Measurements from ENCODE around the gene MYCN.

- TF ChIP-seq CTCF (IDR thresholded peaks at IDR 0.05), result no peak
- no peak for TF ChIP-seq FOXK1 (CRISPR knock-in tag; IDR thresholded peaks at IDR 0.05)
- no peak for TF ChIP-seq ESRRA (CRISPR knock-in tag; IDR thresholded peaks at IDR 0.05; ENCODE audit: borderline replicate concordance)
- TF ChIP-seq JUN (CRISPR knock-in tag; IDR thresholded peaks at IDR 0.05), result no peak
- no peak for TF ChIP-seq CBFB (CRISPR knock-in tag; IDR thresholded peaks at IDR 0.05; ENCODE audit: low read depth)
- no peak for TF ChIP-seq PRDM15 (CRISPR knock-in tag; IDR thresholded peaks at IDR 0.05)
- TF ChIP-seq RELA (CRISPR knock-in tag; IDR thresholded peaks at IDR 0.05; ENCODE audit: borderline replicate concordance), result no peak
- TF ChIP-seq MAX (CRISPR knock-in tag; IDR thresholded peaks at IDR 0.05), result no peak
- no peak for TF ChIP-seq NR3C1 (CRISPR knock-in tag; conservative IDR thresholded peaks at IDR 0.05; ENCODE audit: low read depth)
- no peak for TF ChIP-seq FOXP4 (CRISPR knock-in tag; IDR thresholded peaks at IDR 0.05)
- no peak for TF ChIP-seq HMGXB4 (CRISPR knock-in tag; IDR thresholded peaks at IDR 0.05)
- no peak for TF ChIP-seq TEAD1 (CRISPR knock-in tag; IDR thresholded peaks at IDR 0.05)
- no peak for TF ChIP-seq KAT7 (CRISPR knock-in tag; IDR thresholded peaks at IDR 0.05; ENCODE audit: borderline replicate concordance)
Measured at GRCh38 chr2:15986644-15987043, 46.3 kb downstream of the MYCN start.

Data from WTC11 (cell line).